Trophoblast cell (in vitro differentiated cells and primary cell): ENCODE measurements around the gene NCOA7.
"Not testable (repeated sequence)": the region's sequence is repeated elsewhere in the genome, so short reads cannot be mapped to it uniquely, and the experiment has no call there.

ENCODE experiments used
- DNase-seq, 2 donors: peaks; one replicate each; pipeline ENCODE4 v3.0.0-alpha.2; 2016
- H2AFZ ChIP-seq: 2 replicates; pipeline ENCODE4 v1.6.1; 2013; ENCODE audit warnings: low read length, moderate library complexity, mild to moderate bottlenecking; ENCODE audit not compliant: insufficient read depth, poor library complexity
- H2AK5ac ChIP-seq: 2 replicates; pipeline ENCODE4 v1.6.1; 2013; ENCODE audit warnings: mild to moderate bottlenecking, low read length
- H2BK120ac ChIP-seq: 2 replicates; pipeline ENCODE4 v1.6.1; 2013; ENCODE audit warnings: low read length, mild to moderate bottlenecking, moderate library complexity; ENCODE audit not compliant: insufficient read depth, poor library complexity
- H2BK12ac ChIP-seq: 2 replicates; pipeline ENCODE4 v1.6.1; 2013; ENCODE audit warnings: mild to moderate bottlenecking, low read length, moderate library complexity
- H2BK5ac ChIP-seq: 2 replicates; pipeline ENCODE4 v1.6.1; 2013; ENCODE audit warnings: low read length, low read depth, moderate library complexity, mild to moderate bottlenecking; ENCODE audit not compliant: poor library complexity
- H3K14ac ChIP-seq: 2 replicates; pipeline ENCODE4 v1.6.1; 2013; ENCODE audit warnings: mild to moderate bottlenecking, low read length
- H3K18ac ChIP-seq: 2 replicates; pipeline ENCODE4 v1.6.1; 2013; ENCODE audit warnings: mild to moderate bottlenecking, low read length
- H3K23ac ChIP-seq: 2 replicates; pipeline ENCODE4 v1.6.1; 2013; ENCODE audit warnings: low read length
- H3K27ac ChIP-seq: 2 replicates; pipeline ENCODE4 v1.5.1; 2013; ENCODE audit warnings: low read depth, mild to moderate bottlenecking, inconsistent platforms, low read length, moderate library complexity
- H3K27me3 ChIP-seq: 2 replicates; pipeline ENCODE4 v1.6.1; 2013; ENCODE audit warnings: inconsistent platforms, mild to moderate bottlenecking, low read length, moderate library complexity; ENCODE audit not compliant: insufficient read depth
- H3K36me3 ChIP-seq, 2 experiments: 1 replicate in 1 of 2; 2 replicates in 1 of 2; pipeline ENCODE4 v1.6.1; 2013; ENCODE audit warnings: low read length in 2 of 2, mild to moderate bottlenecking in 2 of 2, moderate library complexity in 1 of 2; ENCODE audit not compliant: insufficient read depth in 2 of 2, control insufficient read depth in 1 of 2
- H3K4ac ChIP-seq: 2 replicates; pipeline ENCODE4 v1.6.1; 2013; ENCODE audit warnings: low read depth, mild to moderate bottlenecking, low read length, moderate library complexity
- H3K4me1 ChIP-seq, 2 experiments: 1 replicate in 1 of 2; 2 replicates in 1 of 2; pipeline ENCODE4 v1.6.1; 2013; ENCODE audit warnings: low read length in 2 of 2, mild to moderate bottlenecking in 2 of 2, moderate library complexity in 1 of 2; ENCODE audit not compliant: insufficient read depth in 2 of 2, control insufficient read depth in 1 of 2
- H3K4me2 ChIP-seq: 2 replicates; pipeline ENCODE4 v1.6.1; 2013; ENCODE audit warnings: inconsistent platforms, mild to moderate bottlenecking, low read length, moderate library complexity
- H3K4me3 ChIP-seq: 2 replicates; pipeline ENCODE4 v1.5.1; 2013; ENCODE audit warnings: mild to moderate bottlenecking, low read depth, low read length, inconsistent platforms
- H3K79me1 ChIP-seq: one replicate; pipeline ENCODE4 v1.6.1; 2013; ENCODE audit warnings: low read length
- H3K79me2 ChIP-seq: 2 replicates; pipeline ENCODE4 v1.6.1; 2013; ENCODE audit warnings: low read length, mild to moderate bottlenecking; ENCODE audit not compliant: control insufficient read depth, insufficient read depth, poor library complexity
- H3K9ac ChIP-seq: 2 replicates; pipeline ENCODE4 v1.6.1; 2013; ENCODE audit warnings: mild to moderate bottlenecking, low read length
- H3K9me3 ChIP-seq: 2 replicates; pipeline ENCODE4 v1.6.1; 2013; ENCODE audit warnings: low read depth, mild to moderate bottlenecking, control low read depth, inconsistent platforms, low read length; ENCODE audit not compliant: insufficient read depth
- H4K12ac ChIP-seq: 2 replicates; pipeline ENCODE4 v1.6.1; 2013; ENCODE audit warnings: low read depth, mild to moderate bottlenecking, low read length, moderate library complexity
- H4K8ac ChIP-seq: 2 replicates; pipeline ENCODE4 v1.6.1; 2013; ENCODE audit warnings: low read depth, mild to moderate bottlenecking, low read length, moderate library complexity
- H4K91ac ChIP-seq: one replicate; pipeline ENCODE4 v1.6.1; 2013; ENCODE audit warnings: low read depth, mild to moderate bottlenecking, low read length, moderate library complexity
- WGBS: extraction: QIAGEN DNeasy Blood & Tissue Kit; methylation state at CpG from one replicate; pipeline ENCODE4 v1.1.7; 2013; ENCODE audit warnings: missing lambda C conversion rate; ENCODE audit not compliant: insufficient read length, insufficient coverage; ENCODE audit errors: extremely low coverage; 5-methylcytosine and 5-hydroxymethylcytosine counted together

NCOA7 gene

GRCh38 chr6:125950716-125951115 is 160.0 kb downstream of the NCOA7 start:
- not testable (repeated sequence) for H4K8ac ChIP-seq, H3K4me2 ChIP-seq, H2BK5ac ChIP-seq, H4K12ac ChIP-seq, H3K9me3 ChIP-seq, H3K27me3 ChIP-seq, H3K36me3 ChIP-seq, H4K91ac ChIP-seq, H2BK12ac ChIP-seq, H2AK5ac ChIP-seq, H3K79me1 ChIP-seq, H3K14ac ChIP-seq, H3K27ac ChIP-seq, H3K23ac ChIP-seq, H3K4me3 ChIP-seq, H2BK120ac ChIP-seq, DNase-seq, H3K18ac ChIP-seq, H3K9ac ChIP-seq, H2AFZ ChIP-seq, H3K79me2 ChIP-seq, H3K4me1 ChIP-seq, H3K4ac ChIP-seq
- no CpG with 5 or more reads among the region's 6 CpGs for WGBS

GRCh38 chr6:125951323-125951722 is 160.6 kb downstream of the NCOA7 start:
- H3K18ac ChIP-seq, result no peak overlapping the region
- no peak overlapping the region for H3K9ac ChIP-seq
- H3K23ac ChIP-seq, result no peak overlapping the region
- H2AFZ ChIP-seq, result peak overlapping the region; percentile 17
- no peak overlapping the region for H3K4ac ChIP-seq
- no peak overlapping the region for H3K14ac ChIP-seq
- H3K4me2 ChIP-seq, result no peak overlapping the region
- H2BK120ac ChIP-seq, result peak overlapping the region; percentile 53
- no peak overlapping the region for H3K27ac ChIP-seq
- no peaks in the 10 kb centered on the region for H3K79me2 ChIP-seq
- DNase-seq, result no peak
- peaks cover 1% of the 10 kb centered on the region for H3K79me1 ChIP-seq
- no peaks in the 10 kb centered on the region for H3K36me3 ChIP-seq
- H4K12ac ChIP-seq, result no peak overlapping the region
- H2BK5ac ChIP-seq, result no peak overlapping the region
- no CpG with 5 or more reads among the region's 1 CpG for WGBS
- H4K91ac ChIP-seq, result peak overlapping the region; percentile 45
- no peaks in the 10 kb centered on the region for H3K9me3 ChIP-seq
- no peak overlapping the region for H2AK5ac ChIP-seq
- H3K4me3 ChIP-seq, result no peak overlapping the region
- H3K27me3 ChIP-seq, result no peaks in the 10 kb centered on the region
- H4K8ac ChIP-seq, result no peak overlapping the region
- H2BK12ac ChIP-seq, result peak overlapping the region; percentile 1
- H3K4me1 ChIP-seq, result peaks cover 0 to 2% of the 10 kb centered on the region in 2 experiments

DNA sequence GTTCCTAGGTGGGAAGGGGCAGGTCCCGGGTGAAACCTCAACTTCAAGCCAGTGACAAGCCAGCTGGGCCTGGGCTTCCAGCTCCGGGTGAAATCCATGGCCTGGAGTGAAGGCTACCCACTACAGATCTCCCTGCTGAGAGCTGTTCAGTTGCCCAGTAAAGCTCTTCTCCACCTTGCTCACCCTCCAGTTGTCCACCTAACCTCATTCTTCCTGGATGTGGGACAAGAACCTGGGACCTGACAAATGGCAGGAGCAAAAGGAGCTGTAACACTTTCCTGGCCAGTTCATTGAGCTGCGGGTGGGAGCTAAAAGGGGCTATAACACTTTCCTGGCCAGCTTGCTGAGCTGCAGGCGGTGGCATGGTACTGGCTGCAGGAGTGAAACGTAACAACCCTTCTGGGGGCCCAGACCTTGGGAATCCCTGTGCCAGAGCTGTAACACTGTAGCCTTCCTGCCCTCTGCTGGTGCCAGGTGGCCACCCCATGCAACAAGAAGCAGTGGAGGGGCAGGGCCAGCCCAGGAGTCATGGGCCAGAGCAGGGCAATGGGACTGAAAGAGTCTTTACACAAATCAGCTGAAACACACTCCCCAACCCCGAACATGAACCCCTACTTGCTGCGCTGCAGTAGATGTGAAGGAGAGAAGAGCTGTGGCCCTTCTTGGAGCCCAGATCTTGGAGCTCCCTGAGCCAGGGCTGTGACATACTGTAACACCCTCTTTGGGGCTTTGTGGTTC is 162.2 kb downstream of the NCOA7 start:
- no peaks in the 10 kb centered on the region for H3K36me3 ChIP-seq
- peaks cover 0 to 3% of the 10 kb centered on the region in 2 experiments for H3K4me1 ChIP-seq
- no peak overlapping the region for H2AFZ ChIP-seq
- H4K91ac ChIP-seq, result peak overlapping the region; percentile 2
- no peak overlapping the region for H3K4me3 ChIP-seq
- no peak overlapping the region for H3K4me2 ChIP-seq
- H3K79me1 ChIP-seq, result peaks cover 6% of the 10 kb centered on the region
- H3K4ac ChIP-seq, result no peak overlapping the region
- DNase-seq, result no peak
- H3K79me2 ChIP-seq, result peaks cover 6% of the 10 kb centered on the region
- no peak overlapping the region for H3K9ac ChIP-seq
- H2BK5ac ChIP-seq, result no peak overlapping the region
- H3K27me3 ChIP-seq, result no peaks in the 10 kb centered on the region
- no peak overlapping the region for H3K23ac ChIP-seq
- peak overlapping the region; percentile 21 for H2BK12ac ChIP-seq
- H4K8ac ChIP-seq, result peak overlapping the region; percentile 4
- H3K27ac ChIP-seq, result no peak overlapping the region
- no peak overlapping the region for H4K12ac ChIP-seq
- no peak overlapping the region for H3K18ac ChIP-seq
- H3K9me3 ChIP-seq, result no peaks in the 10 kb centered on the region
- no CpG with 5 or more reads among the region's 7 CpGs for whole genome bisulfite sequencing
- H2BK120ac ChIP-seq, result peak overlapping the region; percentile 35
- peak overlapping the region; percentile 17 for H3K14ac ChIP-seq
- no peak overlapping the region for H2AK5ac ChIP-seq

- Histone ChIP-seq H3K27me3 (no peaks in the 10 kb centered on the region), H3K4me2 (no peak overlapping the region), H3K4me3 (no peak overlapping the region), H4K91ac (no peak overlapping the region), H3K4ac (no peak overlapping the region), H3K14ac (no peak overlapping the region), H3K27ac (no peak overlapping the region), H3K9me3 (no peaks in the 10 kb centered on the region), H3K18ac (no peak overlapping the region), H3K9ac (no peak overlapping the region), H2BK12ac (peak overlapping the region; percentile 10), H3K79me1 (peaks cover 6% of the 10 kb centered on the region), H2AK5ac (no peak overlapping the region), H2BK120ac (peak overlapping the region; percentile 35), H4K8ac (no peak overlapping the region), H3K79me2 (peaks cover 6% of the 10 kb centered on the region), H3K36me3 (no peaks in the 10 kb centered on the region), H2AFZ (no peak overlapping the region), H4K12ac (no peak overlapping the region), H2BK5ac (no peak overlapping the region), H3K23ac (no peak overlapping the region), H3K4me1 (peaks cover 0 to 3% of the 10 kb centered on the region in 2 experiments)
- peak; percentile 99 for DNase-seq
- no CpG with 5 or more reads among the region's 11 CpGs for WGBS
Observed at GRCh38 chr6:125953502-125953875, 162.7 kb downstream of the NCOA7 start.
